WTC11 (cell line): ENCODE data around the gene DLGAP3. TPM values are rescaled to one million over a fixed set of nuclear protein-coding genes. Genes with fewer than 3 reads are reported as not detected.
"Not testable (repeated sequence)": the region's sequence is repeated elsewhere in the genome, so short reads cannot be mapped to it uniquely, and the experiment has no call there.

Experiments used
- ATAC-seq: fragments of 200-7000 bp; cut with Tn5 transposase; 2 replicates; pipeline ENCODE4 v1.10.0; 2021; ENCODE audit warnings: mild to moderate bottlenecking, moderate library complexity
- CTCF ChIA-PET: fragments of 300-600 bp; sonication (Branson Sonifier 250); formaldehyde crosslinking; loops from one replicate; lab custom pipeline; 2021; ENCODE audit warnings: antibody characterized with exemption; lab: Charles Lee
- POLR2A ChIA-PET: fragments of 350-600 bp; sonication (Branson Sonifier 250); formaldehyde crosslinking; loops from one replicate; lab custom pipeline; 2021; ENCODE audit warnings: antibody characterized with exemption; lab: Charles Lee
- DNase-seq: peaks from one replicate; pipeline ENCODE4 v3.0.0; 2021; ENCODE audit warnings: low spot score
- H3K27ac Mint-ChIP-seq: 2 replicates; pipeline ENCODE4 v1.8.0; 2021; ENCODE audit warnings: mixed read lengths
- H3K27me3 Mint-ChIP-seq: 2 replicates; pipeline ENCODE4 v1.8.0; 2021; ENCODE audit warnings: low read depth, mild to moderate bottlenecking, moderate library complexity, mixed read lengths
- H3K36me3 Mint-ChIP-seq: 2 replicates; pipeline ENCODE4 v1.8.0; 2021; ENCODE audit warnings: mixed read lengths
- H3K4me1 Mint-ChIP-seq: 2 replicates; pipeline ENCODE4 v1.8.0; 2022; ENCODE audit warnings: mixed read lengths
- H3K4me3 Mint-ChIP-seq: 2 replicates; pipeline ENCODE4 v1.8.0; 2021; ENCODE audit warnings: mild to moderate bottlenecking, moderate library complexity, mixed read lengths
- H3K9me3 Mint-ChIP-seq: 2 replicates; pipeline ENCODE4 v1.8.0; 2021; ENCODE audit warnings: mixed read lengths
- CREM ChIP-seq: sonication (generic); formaldehyde crosslinking; IDR thresholded peaks from 2 replicates; pipeline ENCODE4 v1.8.1; 2022; ENCODE audit warnings: mild to moderate bottlenecking, missing genetic modification reagents, moderate library complexity
- ERG ChIP-seq: fragments of 250-450 bp; sonication (Bioruptor Pico); IDR thresholded peaks from 2 replicates; pipeline ENCODE4 v1.8.0; 2021; ENCODE audit warnings: mild to moderate bottlenecking
- GRHL2 ChIP-seq: fragments of 250-450 bp; sonication (Bioruptor Pico); IDR thresholded peaks from 2 replicates; pipeline ENCODE4 v1.8.0; 2022; ENCODE audit warnings: mild to moderate bottlenecking, moderate library complexity; ENCODE audit not compliant: insufficient replicate concordance, severe bottlenecking
- JAZF1 ChIP-seq: fragments of 250-450 bp; sonication (Bioruptor Pico); IDR thresholded peaks from 2 replicates; pipeline ENCODE4 v1.9.0; 2021; ENCODE audit warnings: moderate library complexity, mild to moderate bottlenecking, inconsistent platforms
- MLX ChIP-seq: sonication (generic); formaldehyde crosslinking; IDR thresholded peaks from 2 replicates; pipeline ENCODE4 v1.8.1; 2023; ENCODE audit warnings: mild to moderate bottlenecking, missing genetic modification reagents, moderate library complexity
- NR2C2 ChIP-seq: sonication (generic); formaldehyde crosslinking; IDR thresholded peaks from 2 replicates; pipeline ENCODE4 v1.8.0; 2022; ENCODE audit warnings: mild to moderate bottlenecking, missing genetic modification reagents
- SMAD4 ChIP-seq: sonication (generic); formaldehyde crosslinking; IDR thresholded peaks from 2 replicates; pipeline ENCODE4 v1.8.0; 2022; ENCODE audit warnings: mild to moderate bottlenecking, missing genetic modification reagents
- STAT6 ChIP-seq: sonication (generic); formaldehyde crosslinking; conservative IDR thresholded peaks from 2 replicates; pipeline ENCODE4 v1.8.1; 2023; ENCODE audit warnings: mild to moderate bottlenecking, low read depth, missing genetic modification reagents, moderate library complexity
- TEAD4 ChIP-seq: sonication (generic); formaldehyde crosslinking; IDR thresholded peaks from 2 replicates; pipeline ENCODE4 v1.8.0; 2022; ENCODE audit warnings: mild to moderate bottlenecking, missing genetic modification reagents
- USF1 ChIP-seq: sonication (generic); formaldehyde crosslinking; IDR thresholded peaks from 2 replicates; pipeline ENCODE4 v1.8.0; 2022; ENCODE audit warnings: mild to moderate bottlenecking, missing genetic modification reagents
- USF2 ChIP-seq: sonication (generic); formaldehyde crosslinking; IDR thresholded peaks from 2 replicates; pipeline ENCODE4 v1.8.1; 2023; ENCODE audit warnings: mild to moderate bottlenecking, missing genetic modification reagents, moderate library complexity
- ZNF121 ChIP-seq: sonication (generic); formaldehyde crosslinking; IDR thresholded peaks from 2 replicates; pipeline ENCODE4 v1.8.0; 2023; ENCODE audit warnings: missing genetic modification reagents
- ZNF219 ChIP-seq: sonication (generic); formaldehyde crosslinking; IDR thresholded peaks from 2 replicates; pipeline ENCODE4 v1.8.0; 2023; ENCODE audit warnings: missing genetic modification reagents, mild to moderate bottlenecking, borderline replicate concordance
- ZNF425 ChIP-seq: fragments of 250-450 bp; sonication (Bioruptor Pico); conservative IDR thresholded peaks from 2 replicates; pipeline ENCODE4 v1.9.0; 2021; ENCODE audit warnings: mild to moderate bottlenecking
- total RNA-seq: library from RNA; stranded (reverse); gene quantifications from 3 replicates; pipeline ENCODE4 v1.2.3, GENCODE V29; 2021

DLGAP3 gene
- total RNA-seq, 1 experiment from 2014 or later = 11.3 TPM

GRCh38 chr1:34973326-34973725 lies 43.9 kb upstream of the DLGAP3 start:
- H3K9me3 Mint-ChIP-seq = peaks cover 7% of the 10 kb centered on the region; the same call in 1 of the 2 replicates
- POLR2A ChIA-PET = no interaction called here
- H3K36me3 Mint-ChIP-seq = peaks cover 4% of the 10 kb centered on the region
- peaks cover 3% of the 10 kb centered on the region; the same call in 1 of the 2 replicates for H3K27me3 Mint-ChIP-seq
- DNase-seq (no peak), ATAC-seq (no peak)
- H3K4me3 Mint-ChIP-seq = no peak overlapping the region
- peaks cover 21% of the 10 kb centered on the region for H3K4me1 Mint-ChIP-seq
- CTCF ChIA-PET = interaction anchor here (0.9 to 1.1 kb wide), 2 partner anchors 107 to 591 kb away, joined by 3 read pairs; no protein-coding TSS in a partner anchor
- TF ChIP-seq ZNF121 (CRISPR knock-in tag) = no peak
- TF ChIP-seq, all 79 proteins: peak for 0
- no peak overlapping the region for H3K27ac Mint-ChIP-seq

GRCh38 chr1:34970829-34971228 lies 41.4 kb upstream of the DLGAP3 start:
- peak overlapping the region; percentile 45 for H3K4me3 Mint-ChIP-seq
- POLR2A ChIA-PET = interaction anchor here (1.0 to 1.2 kb wide), 2 partner anchors 14 to 41 kb away, joined by 4 to 5 read pairs; partner anchors contain the start of genes DLGAP3 and TMEM35B
- DNase-seq (peak; percentile 38), ATAC-seq (peak; percentile 95)
- H3K9me3 Mint-ChIP-seq = peaks cover 10% of the 10 kb centered on the region
- peak overlapping the region; percentile 70 for H3K27ac Mint-ChIP-seq
- peaks cover 3% of the 10 kb centered on the region; the same call in 1 of the 2 replicates for H3K27me3 Mint-ChIP-seq
- TF ChIP-seq GRHL2 = no peak
- peak; percentile 55; the same call in 1 of the 2 replicates for TF ChIP-seq USF2
- H3K36me3 Mint-ChIP-seq = peaks cover 4% of the 10 kb centered on the region
- CTCF ChIA-PET = interaction anchor here (1.6 kb wide), 1 partner anchor 104 kb away, joined by 4 read pairs; no protein-coding TSS in a partner anchor
- peaks cover 20% of the 10 kb centered on the region for H3K4me1 Mint-ChIP-seq

- TF ChIP-seq CREM (CRISPR knock-in tag) (no peak), STAT6 (CRISPR knock-in tag) (no peak), USF1 (no peak), ZNF425 (CRISPR knock-in tag) (no peak), MLX (CRISPR knock-in tag) (no peak), NR2C2 (CRISPR knock-in tag) (no peak), JAZF1 (no peak), ZNF219 (no peak), SMAD4 (no peak), TEAD4 (CRISPR knock-in tag) (no peak), ERG (CRISPR knock-in tag) (no peak)
- POLR2A ChIA-PET = interaction anchor here (1.0 to 1.2 kb wide), 2 partner anchors 15 to 41 kb away, joined by 4 to 5 read pairs; partner anchors contain the start of genes DLGAP3 and TMEM35B
Observed at GRCh38 chr1:34970220-34970735, 40.8 kb upstream of the DLGAP3 start.

GRCh38 chr1:34968297-34968696 lies 38.8 kb upstream of the DLGAP3 start:
- CTCF ChIA-PET, H3K27ac Mint-ChIP-seq, DNase-seq, H3K27me3 Mint-ChIP-seq, H3K36me3 Mint-ChIP-seq, ATAC-seq, POLR2A ChIA-PET, H3K4me1 Mint-ChIP-seq, H3K4me3 Mint-ChIP-seq: not testable (repeated sequence)
- peaks cover 10% of the 10 kb centered on the region for H3K9me3 Mint-ChIP-seq

More at GRCh38 chr1:34970220-34970735, 40.8 kb upstream of the DLGAP3 start:
- Mint-ChIP-seq H3K27ac (no peak overlapping the region), H3K4me1 (peaks cover 14% of the 10 kb centered on the region), H3K36me3 (peaks cover 4% of the 10 kb centered on the region), H3K9me3 (peaks cover 10% of the 10 kb centered on the region), H3K27me3 (peaks cover 3% of the 10 kb centered on the region; the same call in 1 of the 2 replicates), H3K4me3 (no peak overlapping the region)
- ATAC-seq (no peak), DNase-seq (no peak)
- CTCF ChIA-PET = interaction anchor here (0.8 to 1.6 kb wide), 3 partner anchors 14 to 104 kb away, joined by 3 to 5 read pairs (median 4); partner anchors contain the start of genes TMEM35B and ZMYM6

- DNase-seq, POLR2A ChIA-PET, H3K36me3 Mint-ChIP-seq, ATAC-seq, H3K4me1 Mint-ChIP-seq, H3K27ac Mint-ChIP-seq, H3K4me3 Mint-ChIP-seq, H3K27me3 Mint-ChIP-seq, CTCF ChIA-PET: not testable (repeated sequence)
- peaks cover 10% of the 10 kb centered on the region for H3K9me3 Mint-ChIP-seq
Observed at GRCh38 chr1:34967672-34968071, 38.2 kb upstream of the DLGAP3 start.
